ENCODE data around the gene CUBN.

Gene CUBN

GRCh38 chr10:16984242-16984641 is 145.4 kb downstream of the CUBN start:
- DNase-seq = no peak

- no peak for DNase-seq
These were observed 152.8 kb downstream of the CUBN start for GRCh38 chr10:16976803-16977202.

GRCh38 chr10:16975188-16975587 is 154.4 kb downstream of the CUBN start:
- no peak for DNase-seq

GRCh38 chr10:16968416-16969041 is 161.1 kb downstream of the CUBN start:
- no peak for DNase-seq

- DNase-seq = no peak
These were observed 161.7 kb downstream of the CUBN start for GRCh38 chr10:16967866-16968415.

GRCh38 chr10:16966991-16967865 is 162.4 kb downstream of the CUBN start:
- no peak for DNase-seq

GRCh38 chr10:16965740-16966447 is 163.7 kb downstream of the CUBN start:
- no peak for DNase-seq

- DNase-seq = no peak
These were observed 164.3 kb downstream of the CUBN start for GRCh38 chr10:16965344-16965616.

GRCh38 chr10:16964576-16965343 is 164.9 kb downstream of the CUBN start:
- DNase-seq = no peak

- no peak for DNase-seq
These were observed 169.1 kb downstream of the CUBN start for GRCh38 chr10:16960551-16960950.

- DNase-seq = no peak
These were observed 172.6 kb downstream of the CUBN start for GRCh38 chr10:16957038-16957437.

- no peak for DNase-seq
These were observed 175.2 kb downstream of the CUBN start for GRCh38 chr10:16954280-16955030.

- DNase-seq = no peak
These were observed 176.3 kb downstream of the CUBN start for GRCh38 chr10:16953270-16953669.

- no peak for DNase-seq
These were observed 177.0 kb downstream of the CUBN start for GRCh38 chr10:16952610-16953009.

GRCh38 chr10:16952080-16952479 is 177.5 kb downstream of the CUBN start:
- DNase-seq = no peak

- DNase-seq = no peak
These were observed 178.7 kb downstream of the CUBN start for GRCh38 chr10:16950656-16951601.

- no peak for DNase-seq
These were observed 179.8 kb downstream of the CUBN start for GRCh38 chr10:16949816-16950215.

- DNase-seq = no peak
These were observed 181.2 kb downstream of the CUBN start for GRCh38 chr10:16948361-16948760.

- no peak for DNase-seq
These were observed 182.5 kb downstream of the CUBN start for GRCh38 chr10:16947069-16947468.

- no peak for DNase-seq
These were observed 184.0 kb downstream of the CUBN start for GRCh38 chr10:16945593-16945992.

- no peak for DNase-seq
These were observed 184.6 kb downstream of the CUBN start for GRCh38 chr10:16944986-16945385.

Measured in NCI-H2029 (cell line).